IMR-90 (cell line): ENCODE measurements around the gene HMX1. TPM values are rescaled to one million over a fixed set of nuclear protein-coding genes. Genes with fewer than 3 reads are reported as not detected.

Experiments
- ATAC-seq: fragments of 200-7000 bp; cut with Tn5 transposase; 2 replicates; pipeline ENCODE4 v1.9.1; 2020; ENCODE audit warnings: low read depth, mild to moderate bottlenecking, moderate library complexity
- BruUV-seq: library from RNA; stranded (reverse); fragments of 400-500 nt; replicated peaks from 2 replicates; lab custom pipeline; 2021; lab: Mats Ljungman, UMichigan
- CTCF ChIA-PET: fragments of 300-600 bp; formaldehyde crosslinking; extraction: SDS; loops from one replicate; lab custom pipeline; 2021; ENCODE audit warnings: antibody characterized with exemption; lab: Yijun Ruan, JAX
- POLR2A ChIA-PET: fragments of 300-600 bp; sonication (Branson Sonifier 250); formaldehyde crosslinking; loops from one replicate; lab custom pipeline; 2022; ENCODE audit warnings: antibody characterized with exemption; ENCODE audit not compliant: unreplicated experiment; lab: Charles Lee
- DNase-seq: peaks from one replicate; pipeline ENCODE4 v3.0.0; 2013
- H2AFZ ChIP-seq: replicated peaks from 2 replicates; pipeline ENCODE3; 2013; ENCODE audit warnings: low read length, mild to moderate bottlenecking; ENCODE audit not compliant: poor library complexity
- H2AK5ac ChIP-seq: 2 replicates; pipeline ENCODE4 v1.6.1; 2013; ENCODE audit warnings: low read depth, low read length, inconsistent platforms
- H2AK9ac ChIP-seq: replicated peaks from 2 replicates; pipeline ENCODE3; 2013; ENCODE audit warnings: mild to moderate bottlenecking, low read depth, low read length, moderate library complexity; ENCODE audit not compliant: poor library complexity
- H2BK120ac ChIP-seq: 2 replicates; pipeline ENCODE4 v1.6.1; 2013; ENCODE audit warnings: low read depth, low read length, inconsistent platforms
- H2BK15ac ChIP-seq: 3 replicates; pipeline ENCODE4 v1.6.1; 2013; ENCODE audit warnings: low read depth, low read length, inconsistent platforms
- H2BK20ac ChIP-seq: 2 replicates; pipeline ENCODE4 v1.6.1; 2013; ENCODE audit warnings: low read depth, mild to moderate bottlenecking, inconsistent platforms, low read length, moderate library complexity
- H2BK5ac ChIP-seq: 2 replicates; pipeline ENCODE4 v1.6.1; 2013; ENCODE audit warnings: mild to moderate bottlenecking, low read depth, low read length, inconsistent platforms; ENCODE audit not compliant: poor library complexity, severe bottlenecking
- H3K14ac ChIP-seq: replicated peaks from 2 replicates; pipeline ENCODE4 v1.6.1; 2013; ENCODE audit warnings: low read depth, low read length, inconsistent platforms
- H3K18ac ChIP-seq: 2 replicates; pipeline ENCODE4 v1.6.1; 2013; ENCODE audit warnings: low read depth, low read length, control low read depth
- H3K23ac ChIP-seq: 2 replicates; pipeline ENCODE4 v1.6.1; 2013; ENCODE audit warnings: low read depth, low read length, inconsistent platforms
- H3K27ac ChIP-seq: 2 replicates; pipeline ENCODE4 v1.5.1; 2013; ENCODE audit warnings: mild to moderate bottlenecking, control low read depth, low read length; ENCODE audit not compliant: insufficient read depth
- H3K27me3 ChIP-seq: 2 replicates; pipeline ENCODE4 v1.6.1; 2013; ENCODE audit warnings: low read length; ENCODE audit not compliant: control insufficient read depth, insufficient read depth
- H3K36me3 ChIP-seq: 2 replicates; pipeline ENCODE4 v1.6.1; 2013; ENCODE audit warnings: low read length, mixed read lengths; ENCODE audit not compliant: control insufficient read depth, insufficient read depth
- H3K4ac ChIP-seq: 2 replicates; pipeline ENCODE4 v1.6.1; 2013; ENCODE audit warnings: low read depth, low read length, inconsistent platforms
- H3K4me1 ChIP-seq: 2 replicates; pipeline ENCODE4 v1.6.1; 2013; ENCODE audit warnings: low read length, mixed read lengths; ENCODE audit not compliant: control insufficient read depth, insufficient read depth
- H3K4me2 ChIP-seq: 2 replicates; pipeline ENCODE4 v1.6.1; 2013; ENCODE audit warnings: low read depth, mild to moderate bottlenecking, control low read depth, low read length, moderate library complexity
- H3K4me3 ChIP-seq: 2 replicates; pipeline ENCODE4 v1.5.1; 2013; ENCODE audit warnings: low read depth, mild to moderate bottlenecking, control low read depth, low read length, moderate library complexity; ENCODE audit not compliant: insufficient read depth
- H3K56ac ChIP-seq: 2 replicates; pipeline ENCODE4 v1.6.1; 2013; ENCODE audit warnings: low read length, inconsistent platforms; ENCODE audit not compliant: insufficient read depth; ENCODE audit errors: extremely low read depth
- H3K79me1 ChIP-seq, 2 experiments: 2 replicates each; pipeline ENCODE4 v1.6.1; 2013; ENCODE audit warnings: low read length in 2 of 2, inconsistent platforms in 1 of 2, low read depth in 1 of 2
- H3K9ac ChIP-seq: 2 replicates; pipeline ENCODE4 v1.6.1; 2013; ENCODE audit warnings: low read depth, low read length, control low read depth
- H3K9me1 ChIP-seq: 2 replicates; pipeline ENCODE4 v1.6.1; 2013; ENCODE audit warnings: low read length, inconsistent platforms; ENCODE audit not compliant: insufficient read depth
- H3K9me3 ChIP-seq: 2 replicates; pipeline ENCODE4 v1.6.1; 2013; ENCODE audit warnings: low read length; ENCODE audit not compliant: control insufficient read depth, insufficient read depth
- H4K20me1 ChIP-seq: 2 replicates; pipeline ENCODE4 v1.6.1; 2013; ENCODE audit warnings: low read length, inconsistent platforms; ENCODE audit not compliant: insufficient read depth
- H4K5ac ChIP-seq: 2 replicates; pipeline ENCODE4 v1.6.1; 2013; ENCODE audit warnings: mild to moderate bottlenecking, low read depth, low read length, control low read depth
- H4K8ac ChIP-seq, 2 experiments: 2 replicates each; pipeline ENCODE4 v1.6.1; 2013; ENCODE audit warnings: low read depth in 2 of 2, low read length in 2 of 2, control low read depth in 1 of 2, inconsistent platforms in 1 of 2
- H4K91ac ChIP-seq: 2 replicates; pipeline ENCODE4 v1.6.1; 2013; ENCODE audit warnings: low read depth, low read length, inconsistent platforms; ENCODE audit not compliant: insufficient read depth
- MAZ ChIP-seq: IDR thresholded peaks from 2 replicates; pipeline ENCODE4 v1.6.1; 2012; ENCODE audit warnings: low read depth, mild to moderate bottlenecking, low read length, improper control_type of control experiment, moderate library complexity, borderline replicate concordance
- RAD21 ChIP-seq: IDR thresholded peaks from 2 replicates; pipeline ENCODE4 v1.6.1; 2012; ENCODE audit warnings: low read length, improper control_type of control experiment
- WGBS, 2 experiments: methylation state at CpG; one replicate each; pipeline versions ENCODE4 v1.1.5 to v1.1.7; 2013; ENCODE audit warnings: missing lambda C conversion rate in 2 of 2; ENCODE audit not compliant: insufficient read length in 1 of 2; ENCODE audit errors: extremely low coverage in 2 of 2; 5-methylcytosine and 5-hydroxymethylcytosine counted together
- dilution Hi-C: fragments of 300-500 bp; cut with HindIII; formaldehyde crosslinking; loops from one replicate; pipeline ENCODE4 v1.14.3; 2018; ENCODE audit warnings: low sequenced_read_pairs; ENCODE audit not compliant: unreplicated experiment
- in situ Hi-C: fragments of 300-500 bp; cut with MboI; formaldehyde crosslinking; loops from 3 replicates; pipeline ENCODE4 v1.14.3; 2019; ENCODE audit warnings: low sequenced_read_pairs, inconsistent platforms, mixed read lengths
- intact Hi-C: fragments of 100-400 bp; cut with micrococcal nuclease; formaldehyde crosslinking; loops from 2 replicates; pipeline ENCODE4 v1.10.0; 2022
- polyA plus RNA-seq, 3 experiments: library from polyadenylated mRNA; depleted of rRNA; stranded (reverse); fragments of >200 nt; gene quantifications; 2 replicates each; pipeline ENCODE4 v1.2.3, GENCODE V29; 2012; ENCODE audit warnings: low replicate concordance in 1 of 3
- total RNA-seq: library from RNA; depleted of rRNA; stranded (reverse); fragments of >200 nt; gene quantifications from 2 replicates; pipeline ENCODE4 v1.2.3, GENCODE V29; 2012

Gene HMX1
- total and polyA plus RNA-seq, 2 of the 4 experiments (the other 2 are of a cell fraction) = not detected

DNA sequence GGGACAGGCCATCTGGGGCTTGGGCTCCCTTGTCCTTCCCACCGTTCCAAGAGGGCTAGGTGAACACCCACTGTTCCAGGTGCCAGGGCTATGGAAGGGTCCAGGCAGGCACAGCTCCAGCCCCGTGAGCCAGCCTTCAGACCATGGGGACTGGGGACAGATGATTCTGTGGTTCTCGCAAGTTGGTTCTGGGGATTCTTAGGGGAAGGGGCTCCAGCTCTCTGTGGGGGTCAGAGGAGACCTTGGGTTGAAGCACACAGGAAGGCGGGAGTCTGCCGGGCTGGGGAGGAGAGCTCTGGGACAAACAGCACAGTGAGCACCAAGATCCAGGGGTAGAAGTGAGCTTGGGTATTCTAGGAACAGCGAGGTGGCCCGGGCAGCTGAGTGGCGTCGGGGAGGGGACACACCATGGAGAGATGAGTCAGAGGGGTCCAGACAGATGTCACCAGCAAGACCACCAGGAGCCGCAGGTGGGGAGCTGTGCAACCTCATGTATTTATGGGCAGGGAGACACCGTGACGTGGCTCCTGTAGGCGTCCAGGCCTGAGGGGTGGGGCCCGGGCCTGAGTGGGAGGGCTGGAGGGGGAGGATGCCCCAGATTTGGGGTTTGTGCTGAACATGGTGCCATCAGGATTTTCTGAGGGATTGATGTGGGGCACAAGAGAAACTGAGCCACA is 48.8 kb upstream of the HMX1 start:
- CTCF ChIA-PET = no interaction called here
- TF ChIP-seq MAZ (no peak), RAD21 (no peak)
- H2BK5ac ChIP-seq = no peak overlapping the region
- no peak overlapping the region for H3K14ac ChIP-seq
- no peak overlapping the region for H3K4ac ChIP-seq
- no peak overlapping the region for H2BK15ac ChIP-seq
- no peak overlapping the region for H3K9ac ChIP-seq
- no peaks in the 10 kb centered on the region for H3K36me3 ChIP-seq
- no peak overlapping the region for H2AK9ac ChIP-seq
- no peak overlapping the region for H2BK120ac ChIP-seq
- no peak for ATAC-seq
- no peak overlapping the region for H3K18ac ChIP-seq
- WGBS, 2 experiments = 80% methylated on average over 1 of the region's 14 CpGs; no CpG with 5 or more reads in 1 of the 2 experiments
- H3K27me3 ChIP-seq = no peaks in the 10 kb centered on the region
- no peak overlapping the region for H4K5ac ChIP-seq
- dilution Hi-C loops = no loop called here
- no peaks in the 10 kb centered on the region for H4K20me1 ChIP-seq
- H2AK5ac ChIP-seq = no peak overlapping the region
- no peak overlapping the region for H3K56ac ChIP-seq
- H3K9me3 ChIP-seq = peaks cover 5% of the 10 kb centered on the region; the same call in 1 of the 2 replicates
- no peak overlapping the region for H4K91ac ChIP-seq
- H3K23ac ChIP-seq = no peak overlapping the region
- no peak for DNase-seq
- H3K79me1 ChIP-seq = no peaks in the 10 kb centered on the region
- no peaks in the 10 kb centered on the region for H3K4me1 ChIP-seq
- no peaks in the 10 kb centered on the region for H3K9me1 ChIP-seq
- no peak overlapping the region for H2BK20ac ChIP-seq
- no peak overlapping the region for H2AFZ ChIP-seq
- in situ Hi-C loops = no loop called here
- no peak overlapping the region for H3K4me3 ChIP-seq
- intact Hi-C loops = no loop called here
- BruUV-seq = no TSS peak
- no peak overlapping the region for H3K27ac ChIP-seq
- POLR2A ChIA-PET = no interaction called here
- no peak overlapping the region for H3K4me2 ChIP-seq
- no peak overlapping the region for H4K8ac ChIP-seq
